OCI-LY7 (cell line): ENCODE results near the gene FBP1.

Experiments
- EZH2phosphoT487 ChIP-seq: fragments of 200-600 bp; sonication (generic); IDR thresholded peaks from 2 replicates; pipeline ENCODE4 v1.6.1; 2018; ENCODE audit warnings: low read depth, borderline replicate concordance, mild to moderate bottlenecking, mixed run types, antibody characterized with exemption, low read length, moderate library complexity, mixed read lengths
- TF ChIP-seq, protein P1 (sequence below): fragments of 200-600 bp; sonication (generic); conservative IDR thresholded peaks from 2 replicates; pipeline ENCODE4 v1.5.1; 2014; ENCODE audit warnings: mild to moderate bottlenecking, antibody characterized with exemption, low read length, moderate library complexity, mixed read lengths

DNA sequence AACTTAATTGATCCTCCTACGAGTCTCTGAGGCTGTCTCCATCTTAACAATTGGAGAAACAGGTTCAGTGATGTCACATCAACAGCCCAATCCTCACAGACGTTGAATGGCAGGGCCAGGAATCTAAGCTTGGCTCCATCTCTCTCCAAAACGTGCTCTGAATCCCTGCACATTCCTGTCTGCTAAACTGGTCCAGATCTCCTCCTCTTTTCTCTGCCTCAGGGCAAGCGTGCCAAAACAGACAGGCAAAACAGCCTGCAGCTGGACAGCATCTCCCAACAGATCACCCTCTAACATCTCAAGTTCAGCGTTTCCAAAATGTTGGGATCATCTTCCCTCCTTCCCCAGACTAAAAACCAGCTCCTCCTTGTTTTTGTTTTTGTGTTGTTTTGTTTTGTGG, 6.6 kb downstream of the FBP1 start:
- TF ChIP-seq, protein P1, sequence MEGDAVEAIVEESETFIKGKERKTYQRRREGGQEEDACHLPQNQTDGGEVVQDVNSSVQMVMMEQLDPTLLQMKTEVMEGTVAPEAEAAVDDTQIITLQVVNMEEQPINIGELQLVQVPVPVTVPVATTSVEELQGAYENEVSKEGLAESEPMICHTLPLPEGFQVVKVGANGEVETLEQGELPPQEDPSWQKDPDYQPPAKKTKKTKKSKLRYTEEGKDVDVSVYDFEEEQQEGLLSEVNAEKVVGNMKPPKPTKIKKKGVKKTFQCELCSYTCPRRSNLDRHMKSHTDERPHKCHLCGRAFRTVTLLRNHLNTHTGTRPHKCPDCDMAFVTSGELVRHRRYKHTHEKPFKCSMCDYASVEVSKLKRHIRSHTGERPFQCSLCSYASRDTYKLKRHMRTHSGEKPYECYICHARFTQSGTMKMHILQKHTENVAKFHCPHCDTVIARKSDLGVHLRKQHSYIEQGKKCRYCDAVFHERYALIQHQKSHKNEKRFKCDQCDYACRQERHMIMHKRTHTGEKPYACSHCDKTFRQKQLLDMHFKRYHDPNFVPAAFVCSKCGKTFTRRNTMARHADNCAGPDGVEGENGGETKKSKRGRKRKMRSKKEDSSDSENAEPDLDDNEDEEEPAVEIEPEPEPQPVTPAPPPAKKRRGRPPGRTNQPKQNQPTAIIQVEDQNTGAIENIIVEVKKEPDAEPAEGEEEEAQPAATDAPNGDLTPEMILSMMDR = no peak
- no peak for TF ChIP-seq EZH2phosphoT487
